Esophagus muscularis mucosa (tissue), 4 donors: Measurements from ENCODE around the gene ZNF787. TPM values are rescaled to one million over a fixed set of nuclear protein-coding genes. Genes with fewer than 3 reads are reported as not detected.
A peak's percentile ranks its signal among the peaks of the same experiment; 100 is the strongest.

Source experiments
- DNase-seq: peaks from one replicate; pipeline ENCODE4 v3.0.0-alpha.2; 2017; ENCODE audit errors: extremely low spot score
- H3K27ac ChIP-seq, 4 donors: fragments of 200-600 bp; sonication (generic); replicated peaks in 1 of 4; 1 replicate in 3 of 4; 2 replicates in 1 of 4; pipeline ENCODE4 v1.5.1; 2016 to 2019; ENCODE audit warnings: mild to moderate bottlenecking in 1 of 4
- H3K27me3 ChIP-seq, 4 donors: fragments of 200-600 bp; sonication (generic); one replicate each; pipeline versions ENCODE4 v1.5.1 to v1.6.0; 2016 to 2019
- H3K36me3 ChIP-seq, 4 donors: fragments of 200-600 bp; sonication (generic); one replicate each; pipeline ENCODE4 v1.5.1; 2016 to 2019
- H3K4me1 ChIP-seq, 4 donors: fragments of 200-600 bp; sonication (generic); one replicate each; pipeline ENCODE4 v1.5.1; 2016 to 2019
- H3K4me3 ChIP-seq, 4 donors: fragments of 200-600 bp; sonication (generic); 1 replicate in 2 of 4; 2 replicates in 2 of 4; pipeline ENCODE4 v1.5.1; 2016 to 2019; ENCODE audit warnings: mild to moderate bottlenecking in 4 of 4, moderate library complexity in 1 of 4
- H3K9me3 ChIP-seq, 4 donors: fragments of 200-600 bp; sonication (generic); 1 replicate in 3 of 4; 2 replicates in 1 of 4; pipeline ENCODE4 v1.5.1; 2016 to 2019
- EP300 ChIP-seq: sonication (generic); formaldehyde crosslinking; IDR thresholded peaks from one replicate; pipeline ENCODE4 v1.6.1; 2017; ENCODE audit warnings: antibody characterized with exemption
- POLR2A ChIP-seq: fragments of 450-650 bp; IDR thresholded peaks from one replicate; pipeline ENCODE4 v1.6.1; 2017; ENCODE audit warnings: antibody characterized with exemption, moderate library complexity, mild to moderate bottlenecking, low read depth
- POLR2AphosphoS5 ChIP-seq, 2 donors: sonication (generic); formaldehyde crosslinking; IDR thresholded peaks; one replicate each; pipeline ENCODE4 v1.6.1; 2017; ENCODE audit warnings: antibody characterized with exemption in 2 of 2
- WGBS: methylation state at CpG from one replicate; pipeline ENCODE4 v1.1.5; 2018; 5-methylcytosine and 5-hydroxymethylcytosine counted together
- intact Hi-C: fragments of 100-400 bp; cut with DNase I; formaldehyde crosslinking; loops from one replicate; pipeline ENCODE4 v1.15.1; 2023
- total RNA-seq, 4 donors: library from RNA; depleted of rRNA; stranded (reverse); fragments of >200 nt; gene quantifications; one replicate each; pipeline versions ENCODE4 v1.1.0 to v1.2.1, GENCODE V29; 2016
- TF ChIP-seq, protein P1 (sequence below), 3 experiments: fragments of 200-600 bp in 2 of 3; fragments of 450-650 bp in 1 of 3; sonication (generic) in 2 of 3; IDR thresholded peaks; one replicate each; pipeline ENCODE4 v1.5.1; 2017 to 2019; ENCODE audit warnings: antibody characterized with exemption in 3 of 3, mild to moderate bottlenecking in 2 of 3, moderate library complexity in 1 of 3

ZNF787 gene
- total RNA-seq, 4 donors from 2014 or later: 15.0 to 34.2 (median 28.4) TPM

GRCh38 chr19:56076498-56076897 lies 44.6 kb downstream of the ZNF787 start:
- Histone ChIP-seq H3K4me3 (no peak overlapping the region), H3K4me1 (peaks cover 9 to 11% (median 11%) of the 10 kb centered on the region in 4 donors), H3K9me3 (no peaks in the 10 kb centered on the region), H3K27me3 (no peaks in the 10 kb centered on the region), H3K27ac (no peak overlapping the region), H3K36me3 (no peaks in the 10 kb centered on the region)
- intact Hi-C loops: loop anchor here (1.0 to 5.0 kb wide), 3 partner anchors 96 to 276 kb away; no protein-coding TSS in a partner anchor
- TF ChIP-seq, protein P1, sequence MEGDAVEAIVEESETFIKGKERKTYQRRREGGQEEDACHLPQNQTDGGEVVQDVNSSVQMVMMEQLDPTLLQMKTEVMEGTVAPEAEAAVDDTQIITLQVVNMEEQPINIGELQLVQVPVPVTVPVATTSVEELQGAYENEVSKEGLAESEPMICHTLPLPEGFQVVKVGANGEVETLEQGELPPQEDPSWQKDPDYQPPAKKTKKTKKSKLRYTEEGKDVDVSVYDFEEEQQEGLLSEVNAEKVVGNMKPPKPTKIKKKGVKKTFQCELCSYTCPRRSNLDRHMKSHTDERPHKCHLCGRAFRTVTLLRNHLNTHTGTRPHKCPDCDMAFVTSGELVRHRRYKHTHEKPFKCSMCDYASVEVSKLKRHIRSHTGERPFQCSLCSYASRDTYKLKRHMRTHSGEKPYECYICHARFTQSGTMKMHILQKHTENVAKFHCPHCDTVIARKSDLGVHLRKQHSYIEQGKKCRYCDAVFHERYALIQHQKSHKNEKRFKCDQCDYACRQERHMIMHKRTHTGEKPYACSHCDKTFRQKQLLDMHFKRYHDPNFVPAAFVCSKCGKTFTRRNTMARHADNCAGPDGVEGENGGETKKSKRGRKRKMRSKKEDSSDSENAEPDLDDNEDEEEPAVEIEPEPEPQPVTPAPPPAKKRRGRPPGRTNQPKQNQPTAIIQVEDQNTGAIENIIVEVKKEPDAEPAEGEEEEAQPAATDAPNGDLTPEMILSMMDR (IDR thresholded peaks at IDR 0.05): peak; percentile 85 to 92 (median 85)
- TF ChIP-seq EP300 (no peak), POLR2AphosphoS5 (IDR thresholded peaks at IDR 0.05) (no peak)
- WGBS: 8% methylated on average over 5 of the region's 5 CpGs
- DNase-seq: no peak

- Histone ChIP-seq H3K9me3 (no peaks in the 10 kb centered on the region), H3K4me1 (peaks cover 7 to 8% (median 7%) of the 10 kb centered on the region in 4 donors), H3K4me3 (no peak overlapping the region), H3K27ac (no peak overlapping the region), H3K36me3 (no peaks in the 10 kb centered on the region), H3K27me3 (peaks cover 0 to 11% (median 4%) of the 10 kb centered on the region in 4 donors)
- intact Hi-C loops: no loop called here
- no peak for TF ChIP-seq POLR2A
- TF ChIP-seq POLR2AphosphoS5 (IDR thresholded peaks at IDR 0.05): no peak
- no peak for TF ChIP-seq EP300
- TF ChIP-seq, protein P1 (IDR thresholded peaks at IDR 0.05): no peak
- 60% methylated on average over 4 of the region's 4 CpGs for WGBS
- no peak for DNase-seq
These were observed 49.9 kb downstream of the ZNF787 start for GRCh38 chr19:56071151-56071550.

- intact Hi-C loops: no loop called here
- TF ChIP-seq POLR2AphosphoS5 (IDR thresholded peaks at IDR 0.05): no peak
- TF ChIP-seq, protein P1 (IDR thresholded peaks at IDR 0.05): no peak
- DNase-seq: no peak
These were observed 51.5 kb downstream of the ZNF787 start for GRCh38 chr19:56069642-56070041.

DNA sequence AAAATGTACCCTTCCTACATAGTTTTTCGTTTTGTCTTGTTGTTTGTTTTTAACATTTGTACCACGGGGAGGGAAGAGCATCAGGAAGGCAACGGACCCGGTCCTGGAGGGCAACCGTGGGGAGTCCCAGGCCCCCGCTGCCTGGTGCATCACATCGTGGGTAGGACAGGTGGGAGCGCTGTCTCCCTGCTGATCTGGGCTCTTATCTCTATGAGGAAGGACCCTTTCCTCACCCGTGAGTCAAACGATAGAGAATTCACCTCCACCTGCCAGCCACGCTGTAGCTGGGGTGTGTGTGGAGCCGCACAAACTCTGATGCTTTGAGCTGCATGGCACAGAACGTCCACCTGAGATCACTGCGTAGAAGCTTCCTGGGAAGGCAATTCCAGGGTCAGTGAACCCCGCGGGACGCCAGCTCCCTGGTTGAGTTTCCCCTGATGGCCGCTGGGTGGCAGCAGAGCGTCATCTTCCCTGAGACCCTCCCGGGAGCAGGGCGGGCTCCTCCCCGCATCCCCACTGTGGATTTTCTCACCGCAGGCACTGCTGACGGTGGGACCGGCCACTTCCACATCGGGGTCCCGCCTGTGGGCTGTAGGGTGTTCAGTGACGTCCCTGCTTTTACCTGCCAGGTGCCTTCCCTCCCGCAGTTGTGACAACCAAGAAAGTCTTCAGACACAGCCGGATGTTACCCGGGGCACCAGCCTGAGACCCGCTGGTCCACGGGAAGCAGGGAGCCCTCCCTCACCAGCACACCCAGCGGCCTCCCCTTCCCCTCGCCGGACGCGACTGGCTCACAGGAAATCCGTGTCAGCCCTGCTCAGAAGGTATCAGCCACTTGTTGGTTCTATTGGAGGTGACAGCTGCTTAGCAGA lies 54.7 kb downstream of the ZNF787 start:
- no peak for TF ChIP-seq POLR2A
- TF ChIP-seq, protein P1 (IDR thresholded peaks at IDR 0.05): peak; percentile 79 to 91 (median 81)
- DNase-seq: no peak
- no peak overlapping the region for H3K27ac ChIP-seq
- intact Hi-C loops: no loop called here
- peaks cover 9% of the 10 kb centered on the region in 4 donors for H3K4me1 ChIP-seq
- peaks cover 0 to 37% (median 6%) of the 10 kb centered on the region in 4 donors for H3K27me3 ChIP-seq
- 8% methylated on average over 22 of the region's 39 CpGs for WGBS
- no peaks in the 10 kb centered on the region for H3K36me3 ChIP-seq
- peaks cover 0 to 6% (median under 1%) of the 10 kb centered on the region in 4 donors for H3K9me3 ChIP-seq
- H3K4me3 ChIP-seq: peak overlapping the region; percentile 8 to 47 (median 26)

More at GRCh38 chr19:56069642-56070041, 51.5 kb downstream of the ZNF787 start:
- WGBS: 39% methylated on average over 2 of the region's 3 CpGs
- Histone ChIP-seq H3K4me1 (peaks cover 9% of the 10 kb centered on the region in 4 donors), H3K27me3 (peaks cover 0 to 18% (median 6%) of the 10 kb centered on the region in 4 donors), H3K27ac (no peak overlapping the region), H3K9me3 (peaks cover 0 to 2% (median 0%) of the 10 kb centered on the region in 4 donors), H3K36me3 (no peaks in the 10 kb centered on the region), H3K4me3 (no peak overlapping the region)
